ENCODE measurements around the gene DMKN.

GRCh38 chr19:35447606-35448469 lies 65.6 kb downstream of the DMKN start, which contains the start of gene FFAR2:
- no peak for TF ChIP-seq CTCF (IDR thresholded peaks at IDR 0.05; ENCODE audit: extremely low read depth in 1 of 2, insufficient read depth in 1 of 2, low read depth in 1 of 2, low read length in 2 of 2)
- no peak for TF ChIP-seq EZH2 (IDR thresholded peaks at IDR 0.05; ENCODE audit: borderline replicate concordance, low read depth, low read length, severe bottlenecking)
- no peak for TF ChIP-seq GATA2 (IDR thresholded peaks at IDR 0.05; ENCODE audit: insufficient read depth, insufficient read length, low read depth, low read length)
- TF ChIP-seq POLR2AphosphoS5 (IDR thresholded peaks at IDR 0.05; ENCODE audit: insufficient read depth, low read depth, low read length), result no peak

Data from endothelial cell of umbilical vein (primary cell).